Measurements from ENCODE around the gene MRC2.

- TF ChIP-seq CTCF (IDR thresholded peaks at IDR 0.05) (no peak), EP300 (IDR thresholded peaks at IDR 0.05) (no peak), POLR2A (IDR thresholded peaks at IDR 0.05) (no peak)
These were observed 107.7 kb downstream of the MRC2 start for GRCh38 chr17:62735044-62735651.
